ENCODE measurements around the gene VIPR1.

Gene VIPR1

DNA sequence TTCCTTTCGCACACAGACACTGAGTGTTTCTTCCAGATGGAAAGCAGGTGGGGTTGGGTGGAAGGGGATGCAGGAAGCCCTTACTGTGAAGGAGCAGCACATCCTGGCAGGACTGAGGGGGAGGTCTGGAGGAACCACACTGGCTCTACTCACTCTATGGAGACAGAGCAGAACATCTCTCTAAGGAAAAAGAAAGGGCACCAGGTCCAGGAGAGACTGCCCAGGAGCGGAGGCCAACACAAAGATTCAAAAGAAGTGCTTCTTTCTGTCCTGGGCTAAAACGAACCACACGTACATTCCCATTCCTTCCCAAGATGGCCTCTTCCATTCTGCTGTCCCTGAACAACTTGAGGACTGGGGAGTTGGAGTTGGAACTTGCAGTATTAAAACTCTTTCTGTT is 13.8 kb upstream of the VIPR1 start:
- H3K4me3 ChIP-seq (replicated peaks; ENCODE audit: low read depth, low read length), result no peak overlapping the region
- DNase-seq (ENCODE audit: extremely low read depth, low read depth), result no peak
- TF ChIP-seq, protein P1, sequence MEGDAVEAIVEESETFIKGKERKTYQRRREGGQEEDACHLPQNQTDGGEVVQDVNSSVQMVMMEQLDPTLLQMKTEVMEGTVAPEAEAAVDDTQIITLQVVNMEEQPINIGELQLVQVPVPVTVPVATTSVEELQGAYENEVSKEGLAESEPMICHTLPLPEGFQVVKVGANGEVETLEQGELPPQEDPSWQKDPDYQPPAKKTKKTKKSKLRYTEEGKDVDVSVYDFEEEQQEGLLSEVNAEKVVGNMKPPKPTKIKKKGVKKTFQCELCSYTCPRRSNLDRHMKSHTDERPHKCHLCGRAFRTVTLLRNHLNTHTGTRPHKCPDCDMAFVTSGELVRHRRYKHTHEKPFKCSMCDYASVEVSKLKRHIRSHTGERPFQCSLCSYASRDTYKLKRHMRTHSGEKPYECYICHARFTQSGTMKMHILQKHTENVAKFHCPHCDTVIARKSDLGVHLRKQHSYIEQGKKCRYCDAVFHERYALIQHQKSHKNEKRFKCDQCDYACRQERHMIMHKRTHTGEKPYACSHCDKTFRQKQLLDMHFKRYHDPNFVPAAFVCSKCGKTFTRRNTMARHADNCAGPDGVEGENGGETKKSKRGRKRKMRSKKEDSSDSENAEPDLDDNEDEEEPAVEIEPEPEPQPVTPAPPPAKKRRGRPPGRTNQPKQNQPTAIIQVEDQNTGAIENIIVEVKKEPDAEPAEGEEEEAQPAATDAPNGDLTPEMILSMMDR (IDR thresholded peaks at IDR 0.05; ENCODE audit: low read depth, low read length, missing control alignments), result no peak

DNA sequence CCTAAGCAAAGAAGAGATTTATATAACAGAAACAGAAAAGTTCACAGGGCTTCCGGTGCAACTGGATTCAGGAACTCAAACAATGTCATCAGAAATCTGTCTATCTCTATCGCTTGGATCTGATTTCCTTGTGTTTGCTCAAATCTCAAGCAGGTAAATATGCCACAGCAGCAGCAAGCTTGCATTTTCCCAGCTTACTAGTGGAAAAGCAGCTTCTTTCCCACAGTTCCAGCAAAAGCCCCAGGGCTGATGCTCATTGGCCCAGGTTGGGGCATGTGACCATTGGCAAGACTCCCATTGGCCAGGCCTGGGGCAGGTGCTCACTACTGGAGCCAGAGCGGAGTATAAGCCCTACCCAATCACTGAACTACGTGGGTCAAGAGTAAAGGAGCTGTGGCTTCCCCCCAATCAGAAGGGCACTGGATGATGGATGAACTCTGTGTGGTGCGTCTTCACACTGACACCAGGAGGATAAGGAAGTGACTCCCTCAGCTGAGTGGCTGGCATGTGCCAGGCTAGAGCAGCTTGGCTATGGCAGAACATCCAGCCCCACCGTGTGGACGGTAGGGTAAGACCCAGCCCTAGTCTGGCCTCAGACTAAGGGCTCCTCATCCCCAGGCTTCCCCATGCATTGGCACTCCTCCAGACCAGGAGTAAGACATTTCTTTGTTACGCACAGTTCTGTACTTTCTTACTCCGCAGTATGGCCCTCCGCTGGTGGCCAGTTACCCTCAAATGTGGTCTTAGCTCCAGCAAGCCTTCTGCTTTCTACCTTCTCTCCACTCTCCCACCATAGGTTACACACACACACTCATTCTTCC is 13.1 kb upstream of the VIPR1 start:
- H3K4me3 ChIP-seq (replicated peaks; ENCODE audit: low read depth, low read length), result no peak overlapping the region
- TF ChIP-seq, protein P1 (IDR thresholded peaks at IDR 0.05; ENCODE audit: low read depth, low read length, missing control alignments), result no peak
- DNase-seq (ENCODE audit: extremely low read depth, low read depth), result no peak

DNA sequence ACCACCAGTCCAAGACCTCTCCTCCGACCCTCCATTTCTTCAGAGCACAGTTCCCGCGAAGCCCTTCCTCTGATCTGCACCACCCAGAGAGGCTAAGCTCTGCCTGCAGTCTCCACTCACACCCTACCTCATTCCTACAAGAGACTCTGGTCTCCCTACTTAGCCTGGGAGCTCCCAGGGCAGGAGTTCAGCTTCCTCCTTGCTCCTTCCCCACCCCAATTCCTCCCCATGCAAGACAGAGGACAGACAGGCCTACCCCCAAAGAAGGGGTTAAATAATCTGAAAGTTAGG is 12.6 kb upstream of the VIPR1 start:
- no peak for DNase-seq (ENCODE audit: extremely low read depth, low read depth)
- no peak overlapping the region for H3K4me3 ChIP-seq (replicated peaks; ENCODE audit: low read depth, low read length)
- TF ChIP-seq, protein P1 (IDR thresholded peaks at IDR 0.05; ENCODE audit: low read depth, low read length, missing control alignments), result no peak

DNA sequence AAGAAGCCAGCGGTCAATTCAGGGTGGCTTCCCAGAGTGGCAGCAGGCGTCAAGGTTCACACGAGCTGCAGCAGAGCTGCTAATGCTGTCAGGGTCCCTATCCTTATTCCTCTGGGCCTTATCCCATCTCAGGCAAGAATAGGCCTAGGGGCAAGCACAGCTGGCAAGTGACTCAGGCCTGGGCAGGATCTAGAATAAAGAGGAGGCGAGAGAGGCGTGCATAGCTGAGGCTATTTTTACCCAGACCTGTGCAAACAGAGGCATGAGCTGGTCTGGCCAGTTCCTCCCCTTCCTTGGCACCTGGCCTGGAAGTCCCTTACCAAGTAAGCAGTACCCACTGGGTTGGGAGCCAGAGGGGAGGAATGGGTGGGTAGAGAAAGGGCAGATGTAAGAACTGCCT is 12.2 kb upstream of the VIPR1 start:
- no peak overlapping the region for H3K4me3 ChIP-seq (replicated peaks; ENCODE audit: low read depth, low read length)
- no peak for DNase-seq (ENCODE audit: extremely low read depth, low read depth)
- TF ChIP-seq, protein P1 (IDR thresholded peaks at IDR 0.05; ENCODE audit: low read depth, low read length, missing control alignments), result no peak

DNA sequence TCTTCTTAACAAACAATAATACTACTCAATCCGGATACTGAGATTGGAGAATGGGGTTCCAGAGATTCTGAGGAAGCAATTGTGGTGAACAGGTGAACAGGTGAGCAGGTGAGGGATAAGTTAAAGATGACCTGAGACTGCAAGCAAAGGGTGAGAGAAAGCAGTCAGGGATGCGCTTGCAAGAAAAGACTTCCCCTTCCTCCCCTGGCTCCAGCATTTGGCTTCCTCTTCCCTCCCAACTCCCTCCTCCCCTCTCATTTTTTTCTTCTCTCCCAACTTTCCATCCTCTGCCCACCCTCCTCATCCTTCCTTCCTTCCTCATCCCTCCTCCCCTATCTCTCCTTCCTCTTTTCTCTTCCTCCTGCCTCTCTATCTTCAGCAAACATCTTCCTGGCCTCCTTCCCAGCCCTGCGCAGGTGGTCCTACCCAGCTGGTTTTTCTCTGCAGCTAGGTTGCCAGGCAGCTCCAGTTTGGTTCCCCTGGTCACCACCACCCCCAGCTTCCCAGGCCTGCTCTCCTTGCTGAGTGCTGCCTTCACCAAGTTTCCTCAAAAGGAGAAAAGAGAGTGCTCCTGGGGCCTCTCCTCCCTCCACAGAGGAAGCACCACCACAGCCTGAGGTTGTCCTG is 10.4 kb upstream of the VIPR1 start:
- DNase-seq (ENCODE audit: extremely low read depth, low read depth), result no peak
- H3K4me3 ChIP-seq (replicated peaks; ENCODE audit: low read depth, low read length), result no peak overlapping the region
- TF ChIP-seq, protein P1 (IDR thresholded peaks at IDR 0.05; ENCODE audit: low read depth, low read length, missing control alignments), result no peak

DNA sequence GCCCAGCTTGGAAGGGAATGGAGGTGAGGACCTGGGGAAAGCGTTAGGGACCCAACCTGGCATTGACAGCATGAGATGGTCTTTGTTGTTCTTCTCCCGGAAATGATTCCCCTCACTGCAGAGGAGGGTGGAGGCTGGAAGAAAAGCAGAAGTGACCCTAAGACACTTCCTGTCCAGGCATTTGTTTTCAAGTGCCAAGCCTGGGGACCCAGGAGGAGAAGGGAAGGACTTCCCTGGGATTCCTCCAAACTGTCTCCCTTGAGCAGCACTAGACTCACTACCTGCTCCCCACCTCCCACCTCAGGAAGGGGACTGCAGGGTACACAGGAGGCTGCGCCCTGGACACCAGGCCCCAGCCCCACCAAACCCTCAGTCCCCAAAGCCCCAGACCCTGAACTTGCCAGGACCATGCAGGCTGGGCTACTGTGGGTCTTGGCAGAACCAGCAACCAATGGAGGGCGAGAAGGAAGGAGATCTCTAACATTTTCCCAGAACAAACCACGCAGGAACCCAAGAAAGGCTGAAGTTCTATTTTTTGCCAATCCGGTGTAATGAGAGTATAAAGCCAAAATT is 9.8 kb upstream of the VIPR1 start:
- no peak overlapping the region for H3K4me3 ChIP-seq (replicated peaks; ENCODE audit: low read depth, low read length)
- TF ChIP-seq, protein P1 (IDR thresholded peaks at IDR 0.05; ENCODE audit: low read depth, low read length, missing control alignments), result no peak
- no peak for DNase-seq (ENCODE audit: extremely low read depth, low read depth)

All from HFF-Myc (cell line).